T follicular helper cell (primary cell): Measurements from ENCODE around the gene CRYL1.

Experiments used
- DNase-seq: peaks from one replicate; pipeline ENCODE4 v3.0.0-alpha.2; 2020; ENCODE audit warnings: low read depth

Gene CRYL1

DNA sequence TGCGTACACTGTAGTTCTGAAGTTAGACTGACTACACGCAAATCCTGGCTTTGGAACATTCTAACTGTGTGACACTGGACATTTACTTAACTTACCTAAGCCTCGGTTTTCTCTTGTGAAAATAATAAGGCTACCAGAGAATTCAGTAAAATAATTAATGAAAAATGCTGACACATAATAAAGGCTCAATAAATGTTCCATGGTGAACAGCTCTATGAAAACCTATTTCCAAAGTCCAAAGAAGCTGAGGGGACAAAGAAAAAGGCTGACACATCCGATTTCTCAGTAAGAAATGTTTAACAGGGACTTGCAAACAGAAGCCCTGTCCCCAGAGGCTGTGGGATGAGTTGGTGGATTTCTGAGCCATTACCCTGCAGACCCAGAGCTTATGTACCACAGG is 153.8 kb downstream of the CRYL1 start:
- DNase-seq: no peak

DNA sequence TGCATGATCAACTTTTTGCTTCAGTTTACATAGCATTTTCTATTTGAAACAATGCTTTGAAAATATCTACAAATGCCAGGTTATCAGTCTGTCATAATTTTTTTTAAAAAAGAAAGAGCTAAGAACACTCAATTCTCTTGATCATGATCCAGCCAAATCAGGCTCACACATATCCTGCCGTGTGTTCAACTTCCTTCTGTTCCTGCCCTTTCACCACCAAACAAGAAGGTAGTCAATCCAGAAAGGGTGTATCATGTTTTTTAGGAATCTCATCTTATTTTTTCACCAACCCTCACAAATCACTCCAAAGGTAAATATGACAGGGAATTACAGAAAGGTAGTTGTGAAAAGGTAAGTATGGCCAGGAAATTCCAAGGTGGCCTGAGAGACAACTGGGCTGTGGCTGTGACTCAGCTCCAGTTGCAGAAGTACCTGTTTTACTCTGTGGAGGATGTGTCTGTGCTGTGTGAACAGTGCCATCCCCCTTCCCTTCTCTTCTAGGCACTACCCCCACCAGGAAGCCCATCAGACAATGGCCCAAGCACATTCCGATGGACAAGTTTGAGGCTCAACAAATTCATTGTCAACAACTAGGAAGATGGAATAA is 154.7 kb downstream of the CRYL1 start:
- no peak for DNase-seq

DNA sequence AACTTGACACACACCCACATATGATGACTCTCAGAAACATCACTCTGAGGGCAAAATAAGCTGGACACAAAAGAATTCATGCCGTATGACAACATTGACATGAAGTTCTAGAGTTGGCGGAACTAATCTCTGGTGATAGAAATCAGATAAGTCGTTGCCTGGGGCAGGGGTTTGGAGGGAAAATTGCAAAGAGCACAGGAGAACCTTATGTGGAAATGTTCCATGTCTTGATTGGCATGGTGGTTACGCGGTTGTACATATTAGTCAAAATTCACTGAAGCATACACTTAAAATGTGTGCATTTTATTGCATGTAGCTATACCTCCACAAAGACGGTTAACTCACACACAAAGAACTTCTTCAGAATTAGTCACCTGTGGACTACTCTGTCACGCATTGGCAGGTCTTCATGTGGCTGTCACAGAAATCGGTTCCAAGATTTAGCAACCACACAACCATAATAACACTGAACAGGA is 155.7 kb downstream of the CRYL1 start:
- no peak for DNase-seq

DNA sequence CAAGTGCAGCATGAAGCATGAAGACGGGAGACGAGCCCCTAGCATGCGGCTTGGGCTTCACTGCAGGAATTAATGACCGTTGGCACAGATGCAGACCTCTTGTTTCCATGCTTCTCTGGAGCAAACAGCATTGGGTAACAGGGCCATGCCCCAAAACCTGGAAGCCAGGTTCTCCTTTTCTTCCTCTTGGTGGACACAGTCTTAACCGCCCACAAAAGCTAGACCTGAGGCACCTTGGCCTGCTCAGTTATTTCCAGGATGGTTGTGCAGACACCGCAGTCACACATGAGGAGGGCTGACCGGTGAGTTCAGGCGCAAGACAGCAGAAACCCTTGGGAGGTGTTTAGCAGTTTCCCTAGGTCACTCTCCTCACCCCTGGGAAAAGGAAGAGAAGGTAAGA is 159.6 kb downstream of the CRYL1 start:
- no peak for DNase-seq

DNA sequence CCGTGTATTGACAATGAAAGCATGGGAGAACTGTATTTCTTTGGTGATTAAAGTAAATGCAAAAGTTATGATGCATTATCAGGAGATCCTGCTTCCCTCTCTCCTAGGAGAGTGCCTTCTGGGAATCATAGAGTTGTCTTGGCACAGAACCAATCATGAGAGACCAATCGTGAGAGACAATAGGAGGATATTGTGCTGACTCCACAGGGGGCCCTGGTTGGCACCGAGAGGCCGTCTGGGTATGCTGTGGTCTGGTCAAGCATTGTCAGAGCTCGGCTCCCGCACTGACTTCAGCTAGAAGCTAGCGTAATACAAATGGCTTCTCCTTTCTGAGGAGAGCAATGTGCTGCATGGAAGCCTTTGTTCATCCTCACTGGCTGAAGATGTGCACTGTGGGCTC is 162.1 kb downstream of the CRYL1 start:
- no peak for DNase-seq

DNA sequence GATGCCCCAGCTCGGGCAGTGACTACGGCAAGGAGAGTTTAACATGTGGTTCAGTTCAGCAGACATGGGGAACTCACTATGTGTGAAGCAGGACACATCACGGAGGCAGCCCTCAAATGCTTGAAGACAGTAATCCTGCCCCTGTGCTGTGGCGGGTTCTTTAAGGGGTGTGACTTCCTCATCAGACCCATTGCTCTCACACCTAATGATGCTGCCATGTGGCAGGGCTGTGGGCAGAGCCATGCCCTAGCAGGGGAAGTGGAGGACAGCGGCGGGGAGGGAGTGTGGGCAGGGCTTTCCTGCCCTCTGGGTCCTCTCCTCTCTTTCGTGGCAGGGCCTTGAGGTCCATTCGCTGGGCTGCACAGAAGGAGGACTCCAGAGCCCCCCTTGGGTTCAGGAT is 162.5 kb downstream of the CRYL1 start:
- no peak for DNase-seq

DNA sequence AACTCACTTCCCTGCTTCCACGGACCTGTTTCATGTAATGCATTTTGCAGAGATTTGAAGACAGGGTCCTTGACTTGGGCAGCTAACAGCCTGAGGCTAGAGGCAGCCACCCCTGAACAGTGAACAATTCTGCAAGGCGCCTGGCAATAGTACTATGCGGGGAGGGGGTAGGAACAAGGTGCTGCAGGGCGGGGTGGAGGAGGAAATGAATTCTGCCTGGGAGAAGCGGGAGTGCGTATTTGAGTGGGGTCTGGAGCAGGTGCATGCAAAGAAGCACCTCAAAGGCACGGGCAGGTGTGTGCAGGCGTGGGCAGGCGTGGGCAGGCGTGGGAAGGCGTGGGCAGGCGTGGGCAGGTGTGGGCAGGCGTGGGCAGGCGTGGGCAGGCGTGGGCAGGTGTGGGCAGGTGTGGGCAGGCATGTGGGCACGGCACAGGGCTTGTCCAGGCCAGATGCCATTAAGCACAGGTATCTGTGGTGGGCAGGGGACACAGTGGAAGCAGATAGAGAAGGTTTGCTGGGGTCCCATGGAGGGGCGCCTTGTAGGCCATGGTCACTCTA is 163.1 kb downstream of the CRYL1 start:
- DNase-seq: no peak

- DNase-seq: no peak
Measured at GRCh38 chr13:20360835-20361412, 164.7 kb downstream of the CRYL1 start.

GRCh38 chr13:20360041-20360491 is 165.6 kb downstream of the CRYL1 start:
- DNase-seq: no peak

DNA sequence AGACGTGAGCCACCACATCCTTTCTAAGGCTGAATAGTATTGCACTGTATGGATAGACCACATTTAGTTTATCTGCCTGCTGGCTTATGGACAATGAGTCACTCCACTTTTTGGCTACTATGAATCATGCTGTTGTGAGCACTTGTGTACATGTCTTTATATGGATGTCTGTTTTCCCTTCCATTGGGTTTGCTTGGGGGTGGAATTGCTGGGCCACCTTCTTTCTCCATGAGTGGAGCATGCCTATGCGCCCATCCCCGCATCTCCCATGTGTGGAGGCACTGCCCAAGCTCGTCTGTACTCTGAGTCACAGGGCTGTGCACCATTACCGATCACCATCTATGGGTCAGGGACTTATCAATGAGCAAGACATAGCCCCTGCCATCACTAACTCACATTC is 166.3 kb downstream of the CRYL1 start:
- DNase-seq: no peak

DNA sequence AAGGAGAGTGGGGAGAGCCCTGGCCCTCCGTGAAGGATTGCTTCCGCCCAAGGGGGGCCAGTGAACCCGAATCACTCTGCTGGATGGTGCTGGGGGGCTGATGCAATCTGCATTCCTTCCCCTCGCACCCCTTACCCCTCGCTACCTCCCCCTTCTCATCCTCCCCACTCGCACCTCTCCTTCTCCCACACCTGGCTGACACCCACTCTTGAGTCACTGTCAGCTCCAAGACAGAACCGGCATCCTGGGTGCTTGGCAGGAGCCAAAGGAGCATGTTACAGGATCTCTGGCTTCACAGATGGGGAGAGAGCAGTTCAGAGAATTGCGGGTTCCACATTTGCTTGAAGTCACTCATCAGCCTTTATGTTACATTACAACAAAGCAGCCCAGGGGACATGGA is 167.6 kb downstream of the CRYL1 start:
- no peak for DNase-seq

DNA sequence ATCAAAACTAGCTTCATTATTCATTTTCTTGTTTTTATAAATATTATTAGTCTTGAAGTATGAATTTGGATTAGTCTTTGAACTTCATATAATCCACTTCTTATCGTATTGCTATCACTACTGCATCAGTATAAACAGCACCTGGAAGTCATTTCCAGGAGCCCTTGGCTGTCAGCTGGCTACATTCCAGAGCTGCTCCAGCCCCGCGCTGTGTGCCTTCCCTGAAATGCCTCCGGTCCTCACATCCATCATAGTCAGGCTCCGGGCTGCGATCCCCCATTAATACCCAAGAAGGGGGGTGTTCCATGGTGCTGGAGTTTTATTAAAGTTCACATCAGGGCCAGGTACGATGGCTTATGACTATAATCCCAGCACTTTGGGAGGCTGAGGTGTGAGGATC is 169.2 kb downstream of the CRYL1 start:
- DNase-seq: no peak

- no peak for DNase-seq
Measured at GRCh38 chr13:20354722-20355121, 170.9 kb downstream of the CRYL1 start.

DNA sequence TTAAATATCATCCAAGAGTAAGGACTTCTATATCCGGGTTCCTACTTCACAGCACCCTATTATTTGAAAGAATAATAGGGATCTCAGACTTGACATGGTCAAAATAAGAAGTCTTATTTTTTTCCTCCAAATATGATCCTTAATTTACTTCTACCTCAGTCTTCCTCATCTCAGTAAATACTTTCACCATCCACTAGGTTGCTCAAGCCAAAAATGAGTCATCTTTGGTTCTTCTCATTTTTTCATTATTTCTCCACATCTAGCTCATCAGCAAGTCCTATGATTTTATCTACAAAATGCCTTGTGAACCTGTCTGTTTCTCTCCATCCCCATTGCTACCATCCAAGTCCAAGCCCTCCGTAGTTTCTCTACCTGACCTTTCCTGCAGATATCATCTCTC is 171.7 kb downstream of the CRYL1 start:
- no peak for DNase-seq
